Epithelial cell of esophagus (primary cell): Measurements from ENCODE around the gene CC2D2B.
A peak's percentile ranks its signal among the peaks of the same experiment; 100 is the strongest.
"Not testable (repeated sequence)": the region's sequence is repeated elsewhere in the genome, so short reads cannot be mapped to it uniquely, and the experiment has no call there.

Experiments used
- DNase-seq: peaks from one replicate; pipeline ENCODE4 v3.0.0; 2010; ENCODE audit warnings: low read depth
- H3K4me3 ChIP-seq: 2 replicates; pipeline ENCODE4 v1.5.1; 2011; ENCODE audit warnings: mild to moderate bottlenecking, low read length, control low read depth
- CTCF ChIP-seq: IDR thresholded peaks from 2 replicates; pipeline ENCODE4 v1.5.1; 2011; ENCODE audit warnings: low read depth, mild to moderate bottlenecking, low read length, control low read depth, inconsistent platforms; ENCODE audit not compliant: insufficient read depth; ENCODE audit errors: missing control alignments

The CC2D2B gene

GRCh38 chr10:95877881-95878280 lies 29.9 kb upstream of the CC2D2B start:
- no peak for DNase-seq
- no peak overlapping the region for H3K4me3 ChIP-seq
- TF ChIP-seq CTCF: no peak

GRCh38 chr10:95880704-95881103 lies 27.1 kb upstream of the CC2D2B start:
- DNase-seq: no peak
- no peak overlapping the region for H3K4me3 ChIP-seq
- TF ChIP-seq CTCF: no peak

GRCh38 chr10:95881316-95881715 lies 26.5 kb upstream of the CC2D2B start:
- no peak overlapping the region for H3K4me3 ChIP-seq
- no peak for DNase-seq
- TF ChIP-seq CTCF: no peak

GRCh38 chr10:95889830-95890229 lies 17.9 kb upstream of the CC2D2B start:
- no peak overlapping the region for H3K4me3 ChIP-seq
- no peak for TF ChIP-seq CTCF
- DNase-seq: no peak

- H3K4me3 ChIP-seq: no peak overlapping the region
- peak; percentile 23 for DNase-seq
- no peak for TF ChIP-seq CTCF
These were observed 11.5 kb upstream of the CC2D2B start for GRCh38 chr10:95896071-95896850.

GRCh38 chr10:95905897-95906580 lies 1.7 kb upstream of the CC2D2B start:
- not testable (repeated sequence) for DNase-seq, H3K4me3 ChIP-seq

GRCh38 chr10:95906677-95907455 lies 909 bp upstream of the CC2D2B start:
- peak overlapping the region; percentile 71 for H3K4me3 ChIP-seq
- TF ChIP-seq CTCF: peak; percentile 27
- DNase-seq: peak; percentile 60
